ENCODE measurements around the gene CLK4. TPM values are rescaled to one million over a fixed set of nuclear protein-coding genes. Genes with fewer than 3 reads are reported as not detected.

The CLK4 gene
- polyA plus RNA-seq, 2 of the 4 experiments (the other 2 are of a cell fraction), result 13.1 to 26.0 TPM

DNA sequence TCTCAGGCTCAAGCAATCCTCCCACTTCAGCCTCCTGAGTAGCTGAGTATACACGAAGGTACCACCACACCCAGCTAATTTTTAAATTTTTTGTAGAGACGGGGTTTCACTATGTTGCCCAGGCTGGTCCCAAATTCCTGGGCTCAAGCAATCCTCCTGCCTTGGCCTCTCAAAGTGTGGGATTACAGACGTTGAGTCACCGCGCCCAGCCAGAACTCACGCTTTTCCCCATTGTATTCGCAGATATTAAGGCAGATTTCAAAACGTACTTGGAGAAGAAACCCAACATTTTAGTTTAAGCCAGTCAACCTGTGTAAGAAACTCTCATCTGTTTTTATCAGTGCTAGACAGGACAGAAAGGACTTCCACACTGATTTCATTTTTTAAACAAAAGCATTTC is 63.2 kb downstream of the CLK4 start:
- Histone ChIP-seq H3K4me2 (no peak overlapping the region), H3K4me3 (no peak overlapping the region), H3K4me1 (no peaks in the 10 kb centered on the region), H3K27ac (no peak overlapping the region), H3K9me3 (peaks cover 12% of the 10 kb centered on the region; the same call in 1 of the 3 replicates)
- FAIRE-seq, result no peak
- 45% methylated on average over 8 of the region's 8 CpGs for WGBS (ENCODE audit: missing lambda C conversion rate)
- no peak for TF ChIP-seq HDAC2 (IDR thresholded peaks at IDR 0.05)
- no peak for TF ChIP-seq ZSCAN20 (CRISPR knock-in tag; IDR thresholded peaks at IDR 0.05)
- TF ChIP-seq MYC (IDR thresholded peaks at IDR 0.05; ENCODE audit: borderline replicate concordance, low read length), result no peak
- no peak for TF ChIP-seq EP300 (IDR thresholded peaks at IDR 0.05)
- no peak for TF ChIP-seq HEYL (CRISPR knock-in tag; IDR thresholded peaks at IDR 0.05)
- TF ChIP-seq CHD4 (IDR thresholded peaks at IDR 0.05; ENCODE audit: borderline replicate concordance), result no peak
- TF ChIP-seq, protein P1, sequence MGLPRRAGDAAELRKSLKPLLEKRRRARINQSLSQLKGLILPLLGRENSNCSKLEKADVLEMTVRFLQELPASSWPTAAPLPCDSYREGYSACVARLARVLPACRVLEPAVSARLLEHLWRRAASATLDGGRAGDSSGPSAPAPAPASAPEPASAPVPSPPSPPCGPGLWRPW (IDR thresholded peaks at IDR 0.05), result no peak
- no peak for TF ChIP-seq CBX8 (IDR thresholded peaks at IDR 0.05)
- TF ChIP-seq, protein P2, sequence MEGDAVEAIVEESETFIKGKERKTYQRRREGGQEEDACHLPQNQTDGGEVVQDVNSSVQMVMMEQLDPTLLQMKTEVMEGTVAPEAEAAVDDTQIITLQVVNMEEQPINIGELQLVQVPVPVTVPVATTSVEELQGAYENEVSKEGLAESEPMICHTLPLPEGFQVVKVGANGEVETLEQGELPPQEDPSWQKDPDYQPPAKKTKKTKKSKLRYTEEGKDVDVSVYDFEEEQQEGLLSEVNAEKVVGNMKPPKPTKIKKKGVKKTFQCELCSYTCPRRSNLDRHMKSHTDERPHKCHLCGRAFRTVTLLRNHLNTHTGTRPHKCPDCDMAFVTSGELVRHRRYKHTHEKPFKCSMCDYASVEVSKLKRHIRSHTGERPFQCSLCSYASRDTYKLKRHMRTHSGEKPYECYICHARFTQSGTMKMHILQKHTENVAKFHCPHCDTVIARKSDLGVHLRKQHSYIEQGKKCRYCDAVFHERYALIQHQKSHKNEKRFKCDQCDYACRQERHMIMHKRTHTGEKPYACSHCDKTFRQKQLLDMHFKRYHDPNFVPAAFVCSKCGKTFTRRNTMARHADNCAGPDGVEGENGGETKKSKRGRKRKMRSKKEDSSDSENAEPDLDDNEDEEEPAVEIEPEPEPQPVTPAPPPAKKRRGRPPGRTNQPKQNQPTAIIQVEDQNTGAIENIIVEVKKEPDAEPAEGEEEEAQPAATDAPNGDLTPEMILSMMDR (IDR thresholded peaks at IDR 0.05), result no peak
- no peak for TF ChIP-seq MAFK (IDR thresholded peaks at IDR 0.05; ENCODE audit: partially characterized antibody)
- TF ChIP-seq NPAS2 (CRISPR knock-in tag; IDR thresholded peaks at IDR 0.05; ENCODE audit: borderline replicate concordance), result no peak
- no peak for TF ChIP-seq RNF2 (IDR thresholded peaks at IDR 0.05; ENCODE audit: borderline replicate concordance, low read depth)
- no peak for TF ChIP-seq RARB (CRISPR knock-in tag; IDR thresholded peaks at IDR 0.05)
- TF ChIP-seq CBX2 (IDR thresholded peaks at IDR 0.05; ENCODE audit: borderline replicate concordance, low read depth), result no peak
- TF ChIP-seq, protein P3, sequence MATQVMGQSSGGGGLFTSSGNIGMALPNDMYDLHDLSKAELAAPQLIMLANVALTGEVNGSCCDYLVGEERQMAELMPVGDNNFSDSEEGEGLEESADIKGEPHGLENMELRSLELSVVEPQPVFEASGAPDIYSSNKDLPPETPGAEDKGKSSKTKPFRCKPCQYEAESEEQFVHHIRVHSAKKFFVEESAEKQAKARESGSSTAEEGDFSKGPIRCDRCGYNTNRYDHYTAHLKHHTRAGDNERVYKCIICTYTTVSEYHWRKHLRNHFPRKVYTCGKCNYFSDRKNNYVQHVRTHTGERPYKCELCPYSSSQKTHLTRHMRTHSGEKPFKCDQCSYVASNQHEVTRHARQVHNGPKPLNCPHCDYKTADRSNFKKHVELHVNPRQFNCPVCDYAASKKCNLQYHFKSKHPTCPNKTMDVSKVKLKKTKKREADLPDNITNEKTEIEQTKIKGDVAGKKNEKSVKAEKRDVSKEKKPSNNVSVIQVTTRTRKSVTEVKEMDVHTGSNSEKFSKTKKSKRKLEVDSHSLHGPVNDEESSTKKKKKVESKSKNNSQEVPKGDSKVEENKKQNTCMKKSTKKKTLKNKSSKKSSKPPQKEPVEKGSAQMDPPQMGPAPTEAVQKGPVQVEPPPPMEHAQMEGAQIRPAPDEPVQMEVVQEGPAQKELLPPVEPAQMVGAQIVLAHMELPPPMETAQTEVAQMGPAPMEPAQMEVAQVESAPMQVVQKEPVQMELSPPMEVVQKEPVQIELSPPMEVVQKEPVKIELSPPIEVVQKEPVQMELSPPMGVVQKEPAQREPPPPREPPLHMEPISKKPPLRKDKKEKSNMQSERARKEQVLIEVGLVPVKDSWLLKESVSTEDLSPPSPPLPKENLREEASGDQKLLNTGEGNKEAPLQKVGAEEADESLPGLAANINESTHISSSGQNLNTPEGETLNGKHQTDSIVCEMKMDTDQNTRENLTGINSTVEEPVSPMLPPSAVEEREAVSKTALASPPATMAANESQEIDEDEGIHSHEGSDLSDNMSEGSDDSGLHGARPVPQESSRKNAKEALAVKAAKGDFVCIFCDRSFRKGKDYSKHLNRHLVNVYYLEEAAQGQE (IDR thresholded peaks at IDR 0.05), result no peak
- TF ChIP-seq, protein P4, sequence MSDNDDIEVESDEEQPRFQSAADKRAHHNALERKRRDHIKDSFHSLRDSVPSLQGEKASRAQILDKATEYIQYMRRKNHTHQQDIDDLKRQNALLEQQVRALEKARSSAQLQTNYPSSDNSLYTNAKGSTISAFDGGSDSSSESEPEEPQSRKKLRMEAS (IDR thresholded peaks at IDR 0.05), result no peak
- no peak for TF ChIP-seq HOXB13 (CRISPR knock-in tag; IDR thresholded peaks at IDR 0.05; ENCODE audit: low read depth)
- POLR2A ChIA-PET, result no interaction called here
- ATAC-seq, result no peak
- no peak for DNase-seq (ENCODE audit: low read depth in 1 of 2, low spot score in 1 of 2)
- CTCF ChIA-PET, result no interaction called here

GRCh38 chr5:178561746-178562264 is 65.0 kb downstream of the CLK4 start:
- Histone ChIP-seq H3K4me2 (no peak overlapping the region), H3K4me1 (no peaks in the 10 kb centered on the region), H3K4me3 (no peak overlapping the region), H3K27ac (no peak overlapping the region), H3K9me3 (peaks cover 15% of the 10 kb centered on the region; the same call in 1 of the 3 replicates)
- 65% methylated on average over 23 of the region's 23 CpGs for WGBS (ENCODE audit: missing lambda C conversion rate)
- POLR2A ChIA-PET, result interaction anchor here (0.7 kb wide), 1 partner anchor 129 kb away, joined by 6 read pairs; no protein-coding TSS in a partner anchor
- FAIRE-seq, result no peak
- TF ChIP-seq NR3C1 (IDR thresholded peaks at IDR 0.05), result no peak
- TF ChIP-seq RARB (CRISPR knock-in tag; IDR thresholded peaks at IDR 0.05), result no peak
- no peak for TF ChIP-seq SREBF2 (IDR thresholded peaks at IDR 0.05)
- TF ChIP-seq, protein P3 (IDR thresholded peaks at IDR 0.05), result no peak
- no peak for TF ChIP-seq ZFP36 (IDR thresholded peaks at IDR 0.05; ENCODE audit: borderline replicate concordance, partially characterized antibody)
- no peak for TF ChIP-seq PHF8 (IDR thresholded peaks at IDR 0.05; ENCODE audit: borderline replicate concordance, low read depth)
- TF ChIP-seq NPAS2 (CRISPR knock-in tag; IDR thresholded peaks at IDR 0.05; ENCODE audit: borderline replicate concordance), result no peak
- no peak for TF ChIP-seq SMC3 (IDR thresholded peaks at IDR 0.05)
- CTCF ChIA-PET, result interaction anchor here (0.6 kb wide), 1 partner anchor 269 kb away, joined by 4 read pairs; no protein-coding TSS in a partner anchor
- DNase-seq (ENCODE audit: low read depth in 1 of 2, low spot score in 1 of 2), result no peak
- no peak for ATAC-seq
